Stimulated activated CD8-positive, alpha-beta memory T cell treated with anti-CD3 and anti-CD28 coated beads, Interleukin-12 subunit alpha, Interleukin-12 subunit beta, amount 100 ng/mL, for 4 hours (primary cell): Measurements from ENCODE around the gene PRSS22.

Source experiments
- DNase-seq: peaks from one replicate; pipeline ENCODE4 v3.0.0-alpha.2; 2020; ENCODE audit warnings: low read depth

Gene PRSS22

GRCh38 chr16:2881783-2882649 lies 24.0 kb upstream of the PRSS22 start:
- DNase-seq: no peak

- no peak for DNase-seq
Observed at GRCh38 chr16:2879854-2880508, 22.0 kb upstream of the PRSS22 start.

GRCh38 chr16:2874912-2875362 lies 17.0 kb upstream of the PRSS22 start:
- DNase-seq: peak; percentile 40

- DNase-seq: no peak
Observed at GRCh38 chr16:2874032-2874911, 16.3 kb upstream of the PRSS22 start.

- no peak for DNase-seq
Observed at GRCh38 chr16:2871926-2872325, 14.0 kb upstream of the PRSS22 start.

DNA sequence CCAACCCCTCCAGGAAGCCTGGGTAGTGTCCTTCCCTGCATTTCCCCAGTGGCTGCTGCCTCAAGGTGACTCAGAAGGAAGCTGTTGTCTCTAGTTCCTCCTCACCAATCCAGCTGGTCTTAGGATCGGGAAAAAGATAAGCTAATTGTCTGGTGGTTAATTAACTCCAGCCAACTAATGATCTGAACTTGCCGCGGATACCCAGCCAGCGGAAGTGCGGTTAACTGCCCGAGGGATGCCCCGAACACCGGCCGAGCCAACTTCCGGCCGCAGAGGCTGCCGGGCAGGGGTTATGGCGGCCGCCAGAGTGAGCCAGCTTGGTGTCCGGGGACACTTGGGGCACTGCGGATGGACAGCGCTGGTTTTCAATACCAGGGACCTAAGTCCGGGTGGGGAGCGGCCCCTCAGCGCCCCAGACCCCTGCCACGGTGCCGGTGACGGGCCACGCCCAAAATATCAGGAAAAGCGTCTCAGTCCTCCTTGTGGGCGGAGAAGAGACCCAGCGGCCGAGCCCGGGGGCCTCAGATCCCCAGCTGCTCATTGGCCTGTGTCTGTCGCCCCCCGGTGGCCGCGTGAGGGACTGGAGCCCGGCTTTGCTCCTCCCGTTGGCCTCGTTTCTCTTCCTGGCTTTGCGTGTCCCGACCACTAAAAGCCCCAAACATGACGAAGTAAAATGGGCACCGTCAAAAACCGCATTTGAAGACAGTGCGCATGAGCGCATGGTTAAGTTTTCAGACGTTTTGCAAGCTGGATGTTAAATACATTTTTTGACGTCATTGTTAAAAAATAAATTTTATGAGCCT lies 10.2 kb upstream of the PRSS22 start:
- DNase-seq: peak; percentile 82

DNA sequence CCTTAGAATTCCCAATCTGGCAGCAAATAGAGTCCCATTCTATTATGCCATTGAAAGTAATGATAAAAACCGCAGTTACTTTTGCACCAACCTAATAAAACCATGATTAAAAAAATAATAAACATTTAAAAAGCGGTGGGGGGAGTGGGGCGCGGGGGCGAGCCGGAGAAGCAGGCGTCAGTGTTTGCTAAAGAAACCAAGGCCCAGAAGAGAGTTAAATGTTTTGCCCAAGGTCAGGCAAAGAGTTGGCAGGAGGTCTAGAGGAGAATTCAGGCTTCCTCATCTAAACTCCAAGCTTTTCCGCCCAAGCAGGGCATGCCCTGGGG lies 9.7 kb upstream of the PRSS22 start:
- DNase-seq: no peak

DNA sequence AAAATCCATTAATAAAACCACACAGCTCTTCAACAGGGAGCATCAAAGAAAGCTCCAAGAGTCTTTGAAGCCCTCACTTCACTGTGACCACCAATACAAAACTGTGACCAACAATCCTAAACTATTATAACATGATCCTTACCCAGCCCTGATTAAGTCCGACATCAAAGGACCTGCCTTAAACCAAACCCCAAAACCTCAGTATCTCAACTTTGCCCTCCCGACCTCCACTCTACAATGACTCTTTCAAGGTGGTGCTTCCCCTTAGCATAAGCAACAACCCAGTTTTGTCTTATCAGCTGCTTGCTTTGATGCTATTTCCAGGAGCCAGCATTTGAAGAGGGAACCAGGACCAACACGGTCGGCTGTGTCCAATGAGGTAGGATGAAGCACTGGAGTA lies 8.5 kb upstream of the PRSS22 start:
- DNase-seq: no peak

DNA sequence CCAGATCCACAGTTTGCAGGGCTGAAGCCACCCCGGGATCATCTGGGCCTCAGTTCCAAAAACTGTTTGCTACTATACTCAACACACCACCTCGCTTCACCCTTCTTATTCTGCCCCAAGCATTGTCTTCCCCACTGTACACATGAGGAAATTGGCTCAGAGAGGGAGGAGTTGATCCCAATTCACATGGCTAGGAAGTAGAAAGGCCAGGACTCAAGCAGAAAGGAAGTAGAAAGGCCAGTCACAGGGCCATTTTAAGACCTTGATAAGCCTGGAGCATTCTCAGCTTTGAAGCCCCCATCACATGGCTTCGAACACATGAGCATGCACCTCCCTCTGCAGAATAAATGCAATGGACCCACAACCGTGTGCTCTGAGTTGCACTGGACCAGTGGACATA lies 7.7 kb upstream of the PRSS22 start:
- DNase-seq: no peak

DNA sequence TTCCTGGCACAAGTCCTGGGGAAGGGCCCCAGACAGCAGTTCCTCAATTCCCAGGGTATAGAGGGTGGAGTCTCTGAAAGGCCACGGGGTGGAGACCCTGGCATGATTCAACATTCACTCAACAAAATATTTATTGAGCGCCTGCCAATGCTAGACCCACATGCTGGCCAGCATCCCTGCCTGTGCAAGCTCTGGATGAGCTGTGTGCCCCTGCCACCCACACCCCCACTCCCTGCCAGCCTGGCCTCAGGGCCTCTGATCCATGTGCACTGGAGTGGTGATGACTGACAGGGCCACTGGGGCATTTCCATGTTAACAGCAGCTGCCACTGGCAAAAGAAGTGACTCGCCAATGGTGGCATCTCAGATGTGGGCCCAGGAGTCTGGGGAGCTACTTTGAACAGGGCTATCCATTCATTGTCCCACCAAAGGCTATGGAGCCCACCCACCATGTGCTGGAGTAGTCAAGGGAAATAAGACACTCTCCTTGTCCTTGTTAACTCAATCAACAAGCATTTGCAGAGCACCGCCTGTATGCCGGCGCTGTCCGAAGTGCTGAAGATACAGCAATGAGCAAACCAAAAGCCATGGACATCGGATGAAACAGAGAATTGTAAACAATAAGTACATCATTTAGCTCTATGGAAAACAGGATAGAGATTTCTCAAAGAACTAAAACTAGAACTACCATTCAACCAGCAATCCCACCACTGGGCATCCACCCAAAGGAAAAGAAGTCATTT lies 3.0 kb upstream of the PRSS22 start:
- no peak for DNase-seq

- no peak for DNase-seq
Observed at GRCh38 chr16:2859686-2860265, 1.8 kb upstream of the PRSS22 start.

DNA sequence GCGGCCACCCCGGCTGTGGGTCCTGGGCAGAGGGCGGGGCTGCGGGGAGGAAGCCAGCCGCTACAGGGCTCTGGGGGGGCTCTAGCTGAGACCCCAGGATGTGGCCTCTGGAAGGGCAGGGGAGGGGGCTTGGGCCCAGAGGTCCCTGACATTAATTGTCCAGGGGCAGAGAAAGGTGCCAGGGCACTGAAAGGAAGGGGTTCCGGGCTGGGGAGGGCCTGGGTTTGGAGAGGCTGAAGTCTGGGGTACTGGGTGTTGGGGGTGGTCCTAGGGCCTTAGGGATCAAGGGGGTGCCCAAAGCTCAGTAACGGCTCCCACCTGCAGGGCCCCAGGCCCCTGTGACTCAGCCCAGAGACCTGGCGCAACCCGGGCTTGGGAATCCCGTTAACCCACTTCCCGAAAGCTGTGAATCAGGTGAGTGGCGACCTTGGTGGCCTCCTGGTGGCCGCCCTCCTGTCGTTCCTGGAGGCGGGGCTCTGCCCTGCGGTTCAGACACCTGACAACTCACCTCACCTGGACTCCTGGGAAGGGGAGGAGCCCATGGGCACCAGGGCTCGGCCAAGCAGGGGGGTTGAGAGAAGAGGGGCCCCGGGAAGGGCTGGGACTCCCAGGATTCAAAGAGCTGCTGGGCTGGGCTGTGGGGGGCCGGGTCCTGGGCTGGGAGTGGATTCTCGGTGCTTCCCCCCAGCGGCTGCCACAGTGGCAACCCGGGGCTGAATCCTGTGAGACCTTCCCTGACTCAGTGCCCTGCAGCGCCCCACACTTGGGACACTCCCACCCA lies 465 bp upstream of the PRSS22 start:
- no peak for DNase-seq

GRCh38 chr16:2856686-2857450 lies 1.1 kb downstream of the PRSS22 start:
- DNase-seq: no peak

DNA sequence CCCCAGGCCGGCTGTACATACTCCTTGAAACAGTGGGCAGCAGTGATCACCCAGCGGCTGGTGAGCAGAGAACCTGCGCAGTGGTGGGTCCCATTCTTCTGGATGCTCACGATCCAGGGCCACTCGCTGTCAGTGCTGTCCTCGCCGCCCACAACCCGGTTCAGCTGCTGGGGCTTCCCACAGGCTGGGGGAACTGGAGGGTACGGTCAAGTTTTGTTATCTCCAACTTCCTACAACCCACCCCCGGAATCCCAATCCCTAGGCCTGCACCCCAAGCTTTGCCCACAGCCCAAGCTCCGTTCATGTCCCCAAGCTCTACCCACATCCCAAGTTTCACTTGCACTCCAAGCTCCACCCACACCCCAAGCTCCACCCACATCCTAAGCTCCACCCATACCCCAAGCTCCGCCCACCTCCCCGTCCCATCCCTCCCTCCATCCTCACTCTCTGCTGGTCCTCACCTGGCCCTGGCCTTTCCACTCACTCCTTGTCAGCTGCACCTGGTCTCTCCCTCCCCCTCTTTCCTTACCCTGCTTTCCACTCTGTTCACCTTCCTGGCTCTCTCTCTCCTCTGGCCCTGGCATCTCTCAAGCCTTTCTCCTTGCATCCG lies 1.8 kb downstream of the PRSS22 start:
- no peak for DNase-seq

- no peak for DNase-seq
Observed at GRCh38 chr16:2855536-2855935, 2.4 kb downstream of the PRSS22 start.

GRCh38 chr16:2854700-2855309 lies 3.2 kb downstream of the PRSS22 start:
- DNase-seq: no peak

DNA sequence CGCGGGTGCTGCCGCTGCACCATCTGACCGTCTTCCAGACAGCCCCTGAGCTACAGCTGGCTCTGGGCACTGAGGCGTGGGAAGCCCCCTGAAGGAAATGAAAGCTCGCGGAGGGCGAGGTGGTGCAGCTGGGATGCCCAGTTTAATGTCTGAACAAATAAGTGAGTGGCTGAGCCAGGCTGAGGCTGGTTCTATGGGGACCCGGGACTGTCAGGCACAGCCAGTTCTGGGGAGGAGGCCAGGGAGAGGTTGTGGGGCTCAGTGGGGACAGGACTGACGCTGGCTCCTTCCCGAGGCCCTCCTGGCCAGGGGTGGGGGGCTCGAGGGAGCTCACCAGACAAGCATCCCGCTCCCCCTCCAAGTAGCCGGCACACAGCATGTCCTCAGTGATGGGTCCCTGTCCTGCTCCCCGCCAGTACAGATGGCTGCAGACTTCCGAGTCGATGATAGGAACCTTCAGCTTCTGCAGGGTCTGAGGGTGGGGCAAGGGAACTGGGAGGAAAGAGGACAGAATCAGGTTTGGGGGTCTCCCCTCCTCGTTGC lies 4.4 kb downstream of the PRSS22 start:
- DNase-seq: no peak
